HepG2 (cell line): ENCODE measurements around the gene ING5. TPM values are rescaled to one million over a fixed set of nuclear protein-coding genes. Genes with fewer than 3 reads are reported as not detected.

Experiments used
- AKAP8 ChIP-seq: sonication (generic); formaldehyde crosslinking; IDR thresholded peaks from 2 replicates; pipeline ENCODE4 v1.5.1; 2020; ENCODE audit warnings: mild to moderate bottlenecking, missing genetic modification reagents
- ARID4A ChIP-seq: sonication (generic); formaldehyde crosslinking; IDR thresholded peaks from 2 replicates; pipeline ENCODE4 v1.5.0; 2020; ENCODE audit warnings: mild to moderate bottlenecking, missing genetic modification reagents, borderline replicate concordance
- ATF7 ChIP-seq, 2 experiments: fragments of 450-650 bp in 1 of 2; sonication (generic) in 1 of 2; formaldehyde crosslinking in 1 of 2; IDR thresholded peaks; 2 replicates each; pipeline versions ENCODE4 v1.4.0 to v1.6.1; 2016 to 2020; ENCODE audit warnings: antibody characterized with exemption in 1 of 2, mild to moderate bottlenecking in 1 of 2, missing genetic modification reagents in 1 of 2
- HOXA3 ChIP-seq: sonication (generic); formaldehyde crosslinking; IDR thresholded peaks from 2 replicates; pipeline ENCODE4 v1.5.0; 2020; ENCODE audit warnings: missing genetic modification reagents
- MIXL1 ChIP-seq: IDR thresholded peaks from 2 replicates; pipeline ENCODE4 v1.6.1; 2016
- SRSF4 ChIP-seq: fragments of 200-400 bp; formaldehyde crosslinking; IDR thresholded peaks from one replicate; pipeline ENCODE4 v1.6.1; 2018; ENCODE audit warnings: mild to moderate bottlenecking, low read depth, low read length, moderate library complexity; ENCODE audit not compliant: poor library complexity, severe bottlenecking
- ZBTB33 ChIP-seq: sonication (generic); formaldehyde crosslinking; IDR thresholded peaks from 2 replicates; pipeline ENCODE4 v1.4.0; 2020; ENCODE audit warnings: missing genetic modification reagents
- ZBTB7B ChIP-seq: sonication (generic); formaldehyde crosslinking; IDR thresholded peaks from 2 replicates; pipeline ENCODE4 v1.4.0; 2020; ENCODE audit warnings: missing genetic modification reagents
- ZFX ChIP-seq: sonication (generic); formaldehyde crosslinking; IDR thresholded peaks from 2 replicates; pipeline ENCODE4 v1.4.0; 2020; ENCODE audit warnings: mild to moderate bottlenecking, low read depth, missing genetic modification reagents, moderate library complexity
- ZFY ChIP-seq: sonication (generic); formaldehyde crosslinking; IDR thresholded peaks from 2 replicates; pipeline ENCODE4 v1.4.0; 2020; ENCODE audit warnings: missing genetic modification reagents
- ZNF598 ChIP-seq: sonication (generic); formaldehyde crosslinking; IDR thresholded peaks from 2 replicates; pipeline ENCODE4 v1.5.1; 2020; ENCODE audit warnings: mild to moderate bottlenecking, missing genetic modification reagents, borderline replicate concordance
- ZNF687 ChIP-seq: sonication (generic); formaldehyde crosslinking; IDR thresholded peaks from 2 replicates; pipeline ENCODE4 v1.5.1; 2020; ENCODE audit warnings: mild to moderate bottlenecking, missing genetic modification reagents, moderate library complexity
- polyA plus RNA-seq, 8 experiments: library from polyadenylated mRNA; depleted of rRNA in 3 of 8; stranded (reverse) in 7 of 8; unstranded in 1 of 8; fragments of >200 nt; fragmentation: Illumina TruSeq in 4 of 8; extraction: Trizol in 4 of 8; gene quantifications; 2 replicates each; pipeline versions ENCODE4 v1.2.1 to v1.2.3, GENCODE V29; 2011 to 2016; ENCODE audit warnings: low read depth in 4 of 8, missing spikeins in 1 of 8, mixed read lengths in 1 of 8; ENCODE audit not compliant: insufficient read depth in 1 of 8
- total RNA-seq, 5 experiments: library from RNA; depleted of rRNA; stranded (reverse); fragments of >200 nt; fragmentation: Illumina TruSeq; extraction: Trizol; gene quantifications; 2 replicates each; pipeline ENCODE4 v1.2.3, GENCODE V29; 2016; ENCODE audit warnings: low read depth in 1 of 5
- TF ChIP-seq, protein P1 (sequence below): sonication (generic); formaldehyde crosslinking; IDR thresholded peaks from 2 replicates; pipeline ENCODE4 v1.4.0; 2020; ENCODE audit warnings: mild to moderate bottlenecking, missing genetic modification reagents
- TF ChIP-seq, protein P2 (sequence below): sonication (generic); formaldehyde crosslinking; conservative IDR thresholded peaks from 2 replicates; pipeline ENCODE4 v1.8.1; 2023; ENCODE audit warnings: missing genetic modification reagents

The ING5 gene
- total and polyA plus RNA-seq, 2 of the 13 experiments (the other 11 are each of a cell fraction or from before 2014, with no cell fraction given), result 61.9 to 71.9 TPM

DNA sequence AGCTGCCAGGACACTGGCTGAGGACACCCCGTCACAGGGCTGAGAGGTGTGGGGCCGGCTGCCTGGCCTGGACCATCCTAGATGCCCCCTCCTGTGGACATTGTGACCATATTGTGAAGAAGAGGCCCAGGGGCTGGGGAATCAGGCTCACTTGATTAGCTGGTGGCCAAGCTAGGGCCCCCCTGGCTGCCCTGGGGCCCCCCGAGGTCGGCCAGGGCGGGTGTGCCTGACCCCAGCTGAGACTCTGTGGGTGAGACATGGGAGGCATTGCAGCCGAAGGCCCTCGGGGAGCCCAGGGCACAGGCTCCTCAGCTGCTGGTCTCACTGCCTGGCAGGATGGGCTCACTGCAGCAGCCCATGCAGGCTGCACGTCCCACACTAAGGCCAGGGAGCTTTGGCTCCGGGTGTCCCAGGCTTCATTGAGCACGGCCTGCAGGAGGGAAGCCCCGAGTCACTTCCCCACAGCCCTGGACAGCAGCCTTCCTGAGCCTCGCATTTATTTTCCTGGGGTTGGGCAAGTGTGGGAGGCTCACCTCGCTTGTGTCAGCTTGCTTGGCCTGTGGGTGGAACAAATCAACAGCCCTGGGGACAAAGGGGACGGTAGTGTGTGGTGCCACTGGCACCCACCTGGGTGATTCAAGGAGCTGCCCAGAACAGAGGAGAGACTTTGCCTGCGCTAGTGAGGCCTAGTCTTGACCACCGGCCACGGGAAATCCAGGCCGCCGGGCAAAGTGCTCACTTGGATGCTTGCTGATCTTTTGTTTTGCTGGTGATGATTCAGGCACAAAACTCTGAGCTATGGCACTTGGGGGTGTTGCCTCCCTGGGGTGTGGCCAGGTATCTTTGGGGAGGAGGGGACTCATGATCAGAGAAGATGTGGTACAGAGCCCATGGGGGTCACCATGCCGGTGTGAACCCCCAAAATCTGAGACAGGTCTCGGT is 76.1 kb downstream of the ING5 start (continued):
- peak; percentile 44 for TF ChIP-seq ZNF687 (CRISPR knock-in tag)
- TF ChIP-seq, protein P1, sequence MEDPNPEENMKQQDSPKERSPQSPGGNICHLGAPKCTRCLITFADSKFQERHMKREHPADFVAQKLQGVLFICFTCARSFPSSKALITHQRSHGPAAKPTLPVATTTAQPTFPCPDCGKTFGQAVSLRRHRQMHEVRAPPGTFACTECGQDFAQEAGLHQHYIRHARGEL (CRISPR knock-in tag), result no peak
- peak; percentile 74; the same call in 1 of the 2 replicates for TF ChIP-seq ZBTB33 (CRISPR knock-in tag)
- 0 out of 2 replicates have a peak, but pooled peaks have one; percentile 22 for TF ChIP-seq ARID4A (CRISPR knock-in tag)
- peak; percentile 19; the same call in 1 of the 2 replicates for TF ChIP-seq ZFY (CRISPR knock-in tag)
- TF ChIP-seq ZFX (CRISPR knock-in tag), result peak; percentile 64
- TF ChIP-seq HOXA3, result 0 out of 2 replicates have a peak, but pooled peaks have one; percentile 12
- TF ChIP-seq, protein P2, sequence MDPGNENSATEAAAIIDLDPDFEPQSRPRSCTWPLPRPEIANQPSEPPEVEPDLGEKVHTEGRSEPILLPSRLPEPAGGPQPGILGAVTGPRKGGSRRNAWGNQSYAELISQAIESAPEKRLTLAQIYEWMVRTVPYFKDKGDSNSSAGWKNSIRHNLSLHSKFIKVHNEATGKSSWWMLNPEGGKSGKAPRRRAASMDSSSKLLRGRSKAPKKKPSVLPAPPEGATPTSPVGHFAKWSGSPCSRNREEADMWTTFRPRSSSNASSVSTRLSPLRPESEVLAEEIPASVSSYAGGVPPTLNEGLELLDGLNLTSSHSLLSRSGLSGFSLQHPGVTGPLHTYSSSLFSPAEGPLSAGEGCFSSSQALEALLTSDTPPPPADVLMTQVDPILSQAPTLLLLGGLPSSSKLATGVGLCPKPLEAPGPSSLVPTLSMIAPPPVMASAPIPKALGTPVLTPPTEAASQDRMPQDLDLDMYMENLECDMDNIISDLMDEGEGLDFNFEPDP (CRISPR knock-in tag), result 0 out of 2 replicates have a peak, but pooled peaks have one; percentile 39
- no peak for TF ChIP-seq SRSF4
- no peak for TF ChIP-seq ATF7 (IDR thresholded peaks at IDR 0.05)
- 0 out of 2 replicates have a peak, but pooled peaks have one; percentile 51 for TF ChIP-seq ATF7 (CRISPR knock-in tag; IDR thresholded peaks at IDR 0.05)
- TF ChIP-seq ZBTB7B, result 0 out of 2 replicates have a peak, but pooled peaks have one; percentile 36
- TF ChIP-seq AKAP8 (CRISPR knock-in tag), result peak; percentile 16; the same call in 1 of the 2 replicates
- no peak for TF ChIP-seq MIXL1
- TF ChIP-seq ZNF598 (CRISPR knock-in tag), result no peak
